H1 (cell line): ENCODE measurements around the gene SLC35E3. TPM values are rescaled to one million over a fixed set of nuclear protein-coding genes. Genes with fewer than 3 reads are reported as not detected.

Experiments used
- CTCF ChIA-PET: fragments of 300-600 bp; sonication (Branson Sonifier 250); formaldehyde crosslinking; loops from one replicate; lab custom pipeline; 2021; ENCODE audit not compliant: partially characterized antibody; lab: Charles Lee
- POLR2A ChIA-PET: fragments of 300-600 bp; sonication (Branson Sonifier 250); formaldehyde crosslinking; loops from one replicate; lab custom pipeline; 2021; ENCODE audit warnings: inconsistent platforms; ENCODE audit not compliant: partially characterized antibody; lab: Charles Lee
- DNase-seq, 2 experiments: peaks; one replicate each; pipeline versions ENCODE4 v3.0.0 to v3.0.0-alpha.2; 2010 to 2022; ENCODE audit warnings: low spot score in 2 of 2, low read depth in 1 of 2, mixed read lengths in 1 of 2
- FAIRE-seq: peaks from 2 replicates; lab custom pipeline; 2011; peaks lifted over from hg19 to GRCh38; lab: Jason Lieb, UNC
- H2AFZ ChIP-seq: 2 replicates; pipeline ENCODE4 v1.8.1; 2012; ENCODE audit warnings: low read length, inconsistent platforms
- H2AK5ac ChIP-seq: 2 replicates; pipeline ENCODE4 v1.6.1; 2013; ENCODE audit warnings: low read depth, low read length
- H2BK120ac ChIP-seq: replicated peaks from 2 replicates; pipeline ENCODE3; 2013; ENCODE audit warnings: low read depth, low read length, inconsistent platforms
- H2BK12ac ChIP-seq: 2 replicates; pipeline ENCODE4 v1.6.1; 2013; ENCODE audit warnings: low read depth, low read length
- H2BK15ac ChIP-seq: 2 replicates; pipeline ENCODE4 v1.6.1; 2013; ENCODE audit warnings: low read length
- H2BK20ac ChIP-seq: 2 replicates; pipeline ENCODE4 v1.6.1; 2013; ENCODE audit warnings: low read length
- H2BK5ac ChIP-seq: 2 replicates; pipeline ENCODE4 v1.6.1; 2013; ENCODE audit warnings: low read depth, low read length
- H3K14ac ChIP-seq: 2 replicates; pipeline ENCODE4 v1.6.1; 2013; ENCODE audit warnings: inconsistent platforms; ENCODE audit not compliant: insufficient read length
- H3K18ac ChIP-seq: 2 replicates; pipeline ENCODE4 v1.6.1; 2013; ENCODE audit warnings: low read length; ENCODE audit errors: extremely low read depth
- H3K23ac ChIP-seq: 2 replicates; pipeline ENCODE4 v1.6.1; 2013; ENCODE audit warnings: inconsistent platforms; ENCODE audit not compliant: insufficient read length
- H3K23me2 ChIP-seq: 2 replicates; pipeline ENCODE4 v1.6.1; 2013; ENCODE audit warnings: low read depth, low read length
- H3K27ac ChIP-seq: 2 replicates; pipeline ENCODE4 v1.6.1; 2011; ENCODE audit warnings: low read depth, low read length, inconsistent platforms
- H3K27me3 ChIP-seq, 4 experiments: replicated peaks in 1 of 4; 1 replicate in 1 of 4; 2 replicates in 3 of 4; pipeline versions ENCODE4 v1.6.1 to v1.8.1; 2011 to 2013; ENCODE audit warnings: low read length in 3 of 4, mild to moderate bottlenecking in 3 of 4, inconsistent platforms in 2 of 4, mixed read lengths in 2 of 4, moderate library complexity in 1 of 4; ENCODE audit not compliant: control insufficient read depth in 3 of 4, insufficient read depth in 3 of 4; ENCODE audit errors: extremely low read depth in 1 of 4
- H3K36me3 ChIP-seq, 4 experiments: 2 replicates each; pipeline versions ENCODE4 v1.6.1 to v1.8.1; 2011 to 2013; ENCODE audit warnings: mild to moderate bottlenecking in 4 of 4, low read length in 3 of 4, moderate library complexity in 2 of 4, control low read depth in 1 of 4, inconsistent platforms in 1 of 4; ENCODE audit not compliant: insufficient read depth in 4 of 4, control insufficient read depth in 2 of 4
- H3K4ac ChIP-seq: replicated peaks from 2 replicates; pipeline ENCODE3; 2013; ENCODE audit warnings: low read length, low read depth, mixed read lengths, inconsistent platforms; ENCODE audit not compliant: insufficient read length
- H3K4me1 ChIP-seq, 4 experiments: replicated peaks in 1 of 4; 1 replicate in 1 of 4; 2 replicates in 3 of 4; pipeline versions ENCODE4 v1.6.1 to v1.8.1; 2011 to 2013; ENCODE audit warnings: low read length in 3 of 4, inconsistent platforms in 2 of 4, mixed read lengths in 1 of 4; ENCODE audit not compliant: insufficient read depth in 4 of 4, control insufficient read depth in 3 of 4
- H3K4me2 ChIP-seq, 2 experiments: 2 replicates each; pipeline versions ENCODE4 v1.6.1 to v1.8.1; 2011 to 2013; ENCODE audit warnings: low read depth in 2 of 2, low read length in 2 of 2, control low read depth in 1 of 2, inconsistent platforms in 1 of 2, mild to moderate bottlenecking in 1 of 2; ENCODE audit not compliant: insufficient read depth in 1 of 2
- H3K4me3 ChIP-seq, 4 experiments: fragments of 200-600, 300-600 bp in 1 of 4; sonication (generic), shearing (Covaris generic), sonication (Bioruptor Twin) in 1 of 4; 2 replicates each; pipeline versions ENCODE4 v1.5.1 to v1.8.1; 2011 to 2016; ENCODE audit warnings: low read length in 4 of 4, low read depth in 3 of 4, control low read depth in 2 of 4, inconsistent platforms in 2 of 4, mild to moderate bottlenecking in 2 of 4, mixed read lengths in 1 of 4, moderate library complexity in 1 of 4; ENCODE audit not compliant: insufficient read depth in 2 of 4; ENCODE audit errors: extremely low read depth in 1 of 4
- H3K56ac ChIP-seq: replicated peaks from 2 replicates; pipeline ENCODE3; 2013; ENCODE audit warnings: low read depth, mild to moderate bottlenecking, mixed read lengths, low read length, inconsistent platforms; ENCODE audit not compliant: insufficient read length
- H3K79me1 ChIP-seq: 2 replicates; pipeline ENCODE4 v1.6.1; 2013; ENCODE audit warnings: low read depth, low read length, control low read depth
- H3K79me2 ChIP-seq, 2 experiments: 2 replicates each; pipeline versions ENCODE4 v1.6.1 to v1.8.1; 2012 to 2013; ENCODE audit warnings: low read length in 2 of 2, mild to moderate bottlenecking in 2 of 2, inconsistent platforms in 1 of 2; ENCODE audit not compliant: insufficient read depth in 2 of 2, control insufficient read depth in 1 of 2
- H3K9ac ChIP-seq, 4 experiments: replicated peaks in 1 of 4; 1 replicate in 1 of 4; 2 replicates in 3 of 4; pipeline versions ENCODE4 v1.6.1 to v1.8.1; 2011 to 2013; ENCODE audit warnings: low read depth in 3 of 4, low read length in 3 of 4, control low read depth in 2 of 4, mild to moderate bottlenecking in 2 of 4, moderate library complexity in 2 of 4, inconsistent platforms in 1 of 4; ENCODE audit errors: extremely low read depth in 1 of 4
- H3K9me3 ChIP-seq, 2 experiments: 2 replicates each; pipeline versions ENCODE4 v1.6.1 to v1.8.1; 2012 to 2013; ENCODE audit warnings: mild to moderate bottlenecking in 2 of 2, moderate library complexity in 2 of 2, control low read depth in 1 of 2, inconsistent platforms in 1 of 2, low read depth in 1 of 2, low read length in 1 of 2, mixed read lengths in 1 of 2; ENCODE audit not compliant: insufficient read depth in 2 of 2
- H4K20me1 ChIP-seq, 2 experiments: replicated peaks in 1 of 2; 2 replicates each; pipeline versions ENCODE3 to v1.8.1; 2011 to 2013; ENCODE audit warnings: inconsistent platforms in 2 of 2, low read length in 2 of 2, mild to moderate bottlenecking in 1 of 2; ENCODE audit not compliant: insufficient read depth in 2 of 2, control insufficient read depth in 1 of 2
- H4K5ac ChIP-seq: 2 replicates; pipeline ENCODE4 v1.6.1; 2013; ENCODE audit warnings: low read length, low read depth, mixed read lengths, inconsistent platforms; ENCODE audit not compliant: insufficient read length
- H4K8ac ChIP-seq: 2 replicates; pipeline ENCODE4 v1.8.0; 2013; ENCODE audit warnings: mild to moderate bottlenecking, moderate library complexity, low read length, inconsistent platforms; ENCODE audit not compliant: insufficient read depth; ENCODE audit errors: extremely low read depth
- H4K91ac ChIP-seq: replicated peaks from 2 replicates; pipeline ENCODE3; 2013; ENCODE audit warnings: low read length, mixed read lengths, inconsistent platforms; ENCODE audit not compliant: insufficient read length
- BACH1 ChIP-seq: IDR thresholded peaks from 2 replicates; pipeline ENCODE4 v1.6.1; 2012; ENCODE audit warnings: low read length, improper control_type of control experiment
- EZH2 ChIP-seq: fragments of 200-600 bp; sonication (generic); IDR thresholded peaks from 2 replicates; pipeline ENCODE4 v1.7.1; 2012; ENCODE audit warnings: low read depth, mild to moderate bottlenecking, moderate library complexity, low read length, inconsistent platforms; ENCODE audit not compliant: severe bottlenecking
- HDAC2 ChIP-seq, 2 experiments: fragments of 300-600 bp in 1 of 2; sonication (generic) in 1 of 2; IDR thresholded peaks; 2 replicates each; pipeline ENCODE4 v1.6.1; 2011 to 2012; ENCODE audit warnings: low read depth in 2 of 2, low read length in 2 of 2, mild to moderate bottlenecking in 2 of 2, moderate library complexity in 2 of 2, borderline replicate concordance in 1 of 2, inconsistent platforms in 1 of 2
- HDAC6 ChIP-seq: IDR thresholded peaks from one replicate; pipeline ENCODE4 v1.7.1; 2012; ENCODE audit warnings: low read depth, mild to moderate bottlenecking, inconsistent platforms, low read length, moderate library complexity
- JUND ChIP-seq: IDR thresholded peaks from 2 replicates; pipeline ENCODE4 v1.6.1; 2011; ENCODE audit warnings: mild to moderate bottlenecking, improper control_type of control experiment, low read length
- NANOG ChIP-seq: IDR thresholded peaks from 2 replicates; pipeline ENCODE4 v1.6.1; 2011; ENCODE audit warnings: low read length, low read depth, mild to moderate bottlenecking, inconsistent platforms; ENCODE audit not compliant: insufficient read depth, poor library complexity, severe bottlenecking
- NRF1 ChIP-seq: IDR thresholded peaks from 2 replicates; pipeline ENCODE4 v1.6.1; 2011; ENCODE audit warnings: mild to moderate bottlenecking, low read depth, low read length, improper control_type of control experiment
- POLR2A ChIP-seq, 2 experiments: IDR thresholded peaks; 1 replicate in 1 of 2; 2 replicates in 1 of 2; pipeline ENCODE4 v1.6.1; 2011; ENCODE audit warnings: low read depth in 2 of 2, low read length in 2 of 2, mild to moderate bottlenecking in 2 of 2; ENCODE audit errors: control extremely low read depth in 1 of 2
- RBBP5 ChIP-seq: IDR thresholded peaks from 2 replicates; pipeline ENCODE4 v1.7.1; 2012; ENCODE audit warnings: low read depth, mild to moderate bottlenecking, inconsistent platforms, low read length, moderate library complexity, borderline replicate concordance
- SIN3A ChIP-seq, 2 experiments: IDR thresholded peaks in 1 of 2; conservative IDR thresholded peaks in 1 of 2; 2 replicates each; pipeline ENCODE4 v1.6.1; 2011 to 2012; ENCODE audit warnings: low read length in 2 of 2, improper control_type of control experiment in 1 of 2, low read depth in 1 of 2, mild to moderate bottlenecking in 1 of 2
- SRF ChIP-seq: IDR thresholded peaks from 2 replicates; pipeline ENCODE4 v1.6.1; 2011; ENCODE audit warnings: mild to moderate bottlenecking, low read depth, low read length, moderate library complexity
- WGBS, 2 experiments: shearing (Covaris generic) in 1 of 2; methylation state at CpG; one replicate each; pipeline versions ENCODE4 v1.1.6 to v1.1.7; 2013 to 2015; ENCODE audit warnings: low lambda C conversion rate in 2 of 2, mixed read lengths in 2 of 2, inconsistent platforms in 1 of 2, low coverage in 1 of 2, missing lambda C conversion rate in 1 of 2; ENCODE audit not compliant: insufficient replicate concordance in 2 of 2, insufficient coverage in 1 of 2, insufficient read length in 1 of 2; ENCODE audit errors: extremely low coverage in 1 of 2, missing lambda C conversion rate in 1 of 2; 5-methylcytosine and 5-hydroxymethylcytosine counted together
- polyA plus RNA-seq, 7 experiments: library from polyadenylated mRNA; depleted of rRNA in 3 of 7; stranded (reverse) in 5 of 7; unstranded in 2 of 7; fragments of >200 nt in 5 of 7; fragments of 200-250 nt in 2 of 7; gene quantifications; 1 replicate in 5 of 7; 2 replicates in 1 of 7; 4 replicates in 1 of 7; pipeline versions ENCODE4 v1.2.1 to v1.2.3, GENCODE V29; 2011 to 2013; ENCODE audit warnings: missing spikeins in 2 of 7, mixed read lengths in 2 of 7
- total RNA-seq: library from RNA; stranded (reverse); fragmentation: NEBNext Ultra II Directional; extraction: Animal tissue kit (Norgen Biotek cat#: 25700); gene quantifications from 2 replicates; pipeline ENCODE4 v1.2.1, GENCODE V29; 2021
- TF ChIP-seq, protein P1 (sequence below): IDR thresholded peaks from 2 replicates; pipeline ENCODE4 v1.6.1; 2011; ENCODE audit warnings: low read length, improper control_type of control experiment

SLC35E3 gene
- total and polyA plus RNA-seq, 2 of the 8 experiments (the other 6 are each of a cell fraction or from before 2014, with no cell fraction given) = 10.0 to 10.9 TPM

DNA sequence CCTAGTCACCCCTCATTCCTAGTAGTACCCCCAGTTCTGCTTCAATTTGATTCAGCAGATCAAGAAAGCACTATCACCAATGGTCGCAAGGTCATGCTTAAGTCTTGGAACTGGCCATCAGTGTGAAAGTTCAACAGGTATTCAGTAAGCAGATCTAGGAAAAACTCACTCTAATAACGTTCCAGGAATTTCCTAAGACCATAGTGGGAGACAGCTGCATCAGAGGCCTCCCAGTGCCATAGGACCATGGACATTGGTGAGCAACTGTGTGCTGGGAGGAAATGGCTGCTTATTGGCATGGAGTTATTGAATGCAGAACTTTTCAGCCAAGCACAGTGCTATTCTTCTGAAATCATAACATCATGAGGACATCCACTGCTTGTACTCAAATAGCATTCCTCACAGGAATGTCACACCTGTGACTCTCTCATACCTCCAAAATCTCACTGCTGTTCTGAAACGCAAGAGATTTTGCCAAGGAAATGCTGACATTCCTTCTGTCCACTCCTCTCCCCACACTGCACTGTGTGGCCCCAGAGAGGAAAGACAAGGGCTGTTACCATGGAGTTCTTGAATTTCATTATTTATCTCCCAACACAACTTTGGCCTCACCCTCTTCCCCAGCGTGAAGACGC, 31.1 kb downstream of the SLC35E3 start:
- no peak overlapping the region for H2BK15ac ChIP-seq
- DNase-seq = no peak
- peak overlapping the region; percentile 22 for H4K91ac ChIP-seq
- no peaks in the 10 kb centered on the region for H3K36me3 ChIP-seq
- H3K4me1 ChIP-seq = no peaks in the 10 kb centered on the region
- H3K27me3 ChIP-seq = no peaks in the 10 kb centered on the region
- no peak overlapping the region for H2AFZ ChIP-seq
- no peak overlapping the region for H2BK20ac ChIP-seq
- no peak overlapping the region for H2BK12ac ChIP-seq
- H3K9me3 ChIP-seq = no peaks in the 10 kb centered on the region
- 77% methylated on average over 5 of the region's 5 CpGs; no CpG with 5 or more reads in 1 of the 2 experiments for WGBS, 2 experiments
- no peak overlapping the region for H3K23ac ChIP-seq
- CTCF ChIA-PET = no interaction called here
- H3K4me3 ChIP-seq = no peak overlapping the region
- H3K9ac ChIP-seq = no peak overlapping the region
- H2BK5ac ChIP-seq = no peak overlapping the region
- H3K14ac ChIP-seq = no peak overlapping the region
- no peak overlapping the region for H3K56ac ChIP-seq
- H2BK120ac ChIP-seq = no peak overlapping the region
- H3K4ac ChIP-seq = no peak overlapping the region
- no peak overlapping the region for H3K18ac ChIP-seq
- H3K27ac ChIP-seq = no peak overlapping the region
- no peaks in the 10 kb centered on the region for H3K23me2 ChIP-seq
- H3K4me2 ChIP-seq = no peak overlapping the region
- POLR2A ChIA-PET = interaction anchor here (0.7 to 1.5 kb wide), 2 partner anchors 9 to 117 kb away, joined by 3 to 4 read pairs; no protein-coding TSS in a partner anchor
- no peak overlapping the region for H4K5ac ChIP-seq
- H3K79me1 ChIP-seq = no peaks in the 10 kb centered on the region
- H4K20me1 ChIP-seq = no peaks in the 10 kb centered on the region
- H4K8ac ChIP-seq = no peak overlapping the region
- FAIRE-seq = no peak
- no peaks in the 10 kb centered on the region for H3K79me2 ChIP-seq
- no peak overlapping the region for H2AK5ac ChIP-seq
- no peak for TF ChIP-seq SRF
- TF ChIP-seq JUND = no peak
- no peak for TF ChIP-seq RBBP5
- TF ChIP-seq, protein P1, sequence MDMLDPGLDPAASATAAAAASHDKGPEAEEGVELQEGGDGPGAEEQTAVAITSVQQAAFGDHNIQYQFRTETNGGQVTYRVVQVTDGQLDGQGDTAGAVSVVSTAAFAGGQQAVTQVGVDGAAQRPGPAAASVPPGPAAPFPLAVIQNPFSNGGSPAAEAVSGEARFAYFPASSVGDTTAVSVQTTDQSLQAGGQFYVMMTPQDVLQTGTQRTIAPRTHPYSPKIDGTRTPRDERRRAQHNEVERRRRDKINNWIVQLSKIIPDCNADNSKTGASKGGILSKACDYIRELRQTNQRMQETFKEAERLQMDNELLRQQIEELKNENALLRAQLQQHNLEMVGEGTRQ = no peak
- TF ChIP-seq POLR2A (IDR thresholded peaks at IDR 0.05; ENCODE audit: control extremely low read depth in 1 of 2, low read depth in 2 of 2, low read length in 2 of 2) = no peak
- no peak for TF ChIP-seq HDAC2 (IDR thresholded peaks at IDR 0.05; ENCODE audit: borderline replicate concordance in 1 of 2, low read depth in 2 of 2, low read length in 2 of 2)
- TF ChIP-seq EZH2 = no peak
- no peak for TF ChIP-seq HDAC6
- no peak for TF ChIP-seq BACH1
- no peak for TF ChIP-seq NANOG
- no peak for TF ChIP-seq SIN3A (conservative IDR thresholded peaks at IDR 0.05 in 1 of 2, IDR thresholded peaks at IDR 0.05 in 1 of 2; ENCODE audit: low read depth in 1 of 2, low read length in 2 of 2)
- no peak for TF ChIP-seq NRF1
